Endothelial cell of umbilical vein (primary cell): ENCODE data around the gene MRPL54. TPM values are rescaled to one million over a fixed set of nuclear protein-coding genes. Genes with fewer than 3 reads are reported as not detected.

ENCODE experiments used
- BruUV-seq: library from RNA; stranded (reverse); fragments of 400-500 nt; replicated peaks from 2 replicates; lab custom pipeline; 2021; lab: Mats Ljungman, UMichigan
- CTCF ChIA-PET: fragments of 300-600, 350-600 bp; sonication (Branson Sonifier 250); formaldehyde crosslinking; loops from one replicate; lab custom pipeline; 2021; ENCODE audit warnings: antibody characterized with exemption, inconsistent platforms; lab: Charles Lee
- POLR2A ChIA-PET: fragments of 300-600, 350-600 bp; sonication (Branson Sonifier 250); formaldehyde crosslinking; loops from one replicate; lab custom pipeline; 2021; ENCODE audit warnings: antibody characterized with exemption, inconsistent platforms; lab: Charles Lee
- DNase-seq: peaks from one replicate; pipeline ENCODE4 v3.0.0-alpha.2; 2011; ENCODE audit warnings: low read depth, low spot score
- FAIRE-seq: peaks from 2 replicates; lab custom pipeline; 2011; peaks lifted over from hg19 to GRCh38; lab: Jason Lieb, UNC
- H2AFZ ChIP-seq: 2 replicates; pipeline ENCODE4 v1.6.0; 2012; ENCODE audit warnings: low read depth, low read length, control low read depth, inconsistent platforms
- H3K27ac ChIP-seq: 2 replicates; pipeline ENCODE4 v1.5.1; 2011; ENCODE audit warnings: low read depth, mild to moderate bottlenecking, control low read depth, low read length, moderate library complexity; ENCODE audit not compliant: insufficient read depth
- H3K27me3 ChIP-seq, 2 experiments: 2 replicates each; pipeline versions ENCODE4 v1.6.0 to v1.6.1; 2011; ENCODE audit warnings: low read length in 2 of 2, mixed read lengths in 1 of 2; ENCODE audit not compliant: control insufficient read depth in 2 of 2, insufficient read depth in 2 of 2
- H3K36me3 ChIP-seq, 2 experiments: 2 replicates in 1 of 2; 3 replicates in 1 of 2; pipeline ENCODE4 v1.5.1; 2011; ENCODE audit warnings: low read length in 2 of 2, mild to moderate bottlenecking in 1 of 2, moderate library complexity in 1 of 2; ENCODE audit not compliant: control insufficient read depth in 2 of 2, insufficient read depth in 2 of 2; ENCODE audit errors: extremely low read depth in 1 of 2
- H3K4me1 ChIP-seq: 3 replicates; pipeline ENCODE4 v1.5.1; 2011; ENCODE audit warnings: mild to moderate bottlenecking, low read length; ENCODE audit not compliant: control insufficient read depth, insufficient read depth; ENCODE audit errors: extremely low read depth
- H3K4me2 ChIP-seq: 2 replicates; pipeline ENCODE4 v1.6.1; 2011; ENCODE audit warnings: low read length, control low read depth, mixed read lengths; ENCODE audit not compliant: insufficient read depth
- H3K4me3 ChIP-seq, 3 experiments: fragments of 200-600 bp in 1 of 3; sonication (generic), shearing (Covaris generic) in 1 of 3; replicated peaks in 1 of 3; 2 replicates each; pipeline ENCODE4 v1.5.1; 2011 to 2016; ENCODE audit warnings: control low read depth in 3 of 3, low read length in 3 of 3, mild to moderate bottlenecking in 2 of 3, inconsistent platforms in 1 of 3, low read depth in 1 of 3, moderate library complexity in 1 of 3; ENCODE audit not compliant: insufficient read depth in 1 of 3
- H3K79me2 ChIP-seq: 2 replicates; pipeline ENCODE4 v1.6.0; 2012; ENCODE audit warnings: low read length, inconsistent platforms; ENCODE audit not compliant: control insufficient read depth, insufficient read depth
- H3K9ac ChIP-seq: replicated peaks from 2 replicates; pipeline ENCODE3; 2011; ENCODE audit warnings: low read length, control low read depth; ENCODE audit not compliant: insufficient read depth; ENCODE audit errors: extremely low read depth
- H3K9me1 ChIP-seq: replicated peaks from 3 replicates; pipeline ENCODE4 v1.6.0; 2011; ENCODE audit warnings: mild to moderate bottlenecking, low read length; ENCODE audit not compliant: control insufficient read depth, insufficient read depth; ENCODE audit errors: extremely low read depth
- H3K9me3 ChIP-seq: replicated peaks from 2 replicates; pipeline ENCODE4 v1.5.1; 2012; ENCODE audit warnings: low read length, inconsistent platforms; ENCODE audit not compliant: control insufficient read depth, insufficient read depth
- H4K20me1 ChIP-seq: replicated peaks from 2 replicates; pipeline ENCODE3; 2011; ENCODE audit warnings: mild to moderate bottlenecking, low read length; ENCODE audit not compliant: control insufficient read depth, insufficient read depth; ENCODE audit errors: extremely low read depth
- EZH2 ChIP-seq: IDR thresholded peaks from 2 replicates; pipeline ENCODE4 v1.6.1; 2012; ENCODE audit warnings: borderline replicate concordance, low read depth, mild to moderate bottlenecking, moderate library complexity, low read length, inconsistent platforms; ENCODE audit not compliant: severe bottlenecking
- FOS ChIP-seq: IDR thresholded peaks from 2 replicates; pipeline ENCODE4 v1.6.1; 2011; ENCODE audit warnings: mild to moderate bottlenecking, low read length, moderate library complexity, borderline replicate concordance; ENCODE audit not compliant: insufficient read depth
- JUN ChIP-seq: IDR thresholded peaks from 2 replicates; pipeline ENCODE4 v1.6.1; 2011; ENCODE audit warnings: borderline replicate concordance, low read depth; ENCODE audit not compliant: insufficient read length, insufficient read depth
- MYC ChIP-seq: IDR thresholded peaks from one replicate; pipeline ENCODE4 v1.6.1; 2011; ENCODE audit warnings: mild to moderate bottlenecking, low read depth, low read length
- dilution Hi-C: fragments of 300-500 bp; cut with MboI; formaldehyde crosslinking; loops from one replicate; pipeline ENCODE4 v1.15.0; 2019; ENCODE audit warnings: low sequenced_read_pairs; ENCODE audit not compliant: extremely low pct_ligation_motif_present
- intact Hi-C: fragments of 100-400 bp; cut with micrococcal nuclease; formaldehyde crosslinking; loops from one replicate; pipeline ENCODE4 v1.10.0; 2022
- polyA plus RNA-seq, 4 experiments: library from polyadenylated mRNA; depleted of rRNA in 3 of 4; stranded (reverse) in 3 of 4; unstranded in 1 of 4; fragments of >200 nt; gene quantifications; 2 replicates each; pipeline versions ENCODE4 v1.2.1 to v1.2.3, GENCODE V29; 2011 to 2012; ENCODE audit warnings: missing spikeins in 1 of 4
- total RNA-seq: library from RNA; stranded (reverse); gene quantifications from 2 replicates; pipeline ENCODE4 v1.2.3, GENCODE V29; 2021

MRPL54 gene
- total and polyA plus RNA-seq, 2 donors (not counting 3 experiments of a cell fraction or from before 2014, with no cell fraction given), result 76.3 to 93.1 TPM

DNA sequence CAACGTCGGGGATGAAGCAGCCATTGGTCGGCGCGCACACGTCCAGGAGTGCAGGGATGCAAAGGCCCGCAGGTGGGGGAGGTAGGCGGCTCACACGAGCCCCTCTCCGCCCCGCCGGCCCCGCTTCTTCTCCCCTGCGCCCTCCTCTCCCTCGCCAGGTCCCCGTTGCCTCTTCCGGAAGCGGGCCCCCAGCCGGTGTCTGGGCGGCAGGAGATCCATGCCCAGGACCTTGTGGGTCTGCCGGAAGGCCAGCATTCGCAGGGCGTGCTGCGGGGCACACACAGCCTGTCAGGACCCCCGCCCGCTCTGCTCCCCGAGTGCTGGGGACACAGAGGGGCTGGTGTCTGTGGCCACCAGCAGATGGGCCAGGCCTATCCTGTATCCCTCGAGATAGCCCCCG, 43.4 kb downstream of the MRPL54 start:
- no TSS peak for BruUV-seq
- Histone ChIP-seq H2AFZ (no peak overlapping the region), H3K36me3 (no peaks in the 10 kb centered on the region), H3K9me1 (no peaks in the 10 kb centered on the region), H3K9me3 (no peaks in the 10 kb centered on the region), H3K27ac (no peak overlapping the region), H3K4me1 (no peaks in the 10 kb centered on the region), H3K9ac (no peak overlapping the region), H3K4me3 (no peak overlapping the region), H4K20me1 (no peaks in the 10 kb centered on the region), H3K27me3 (peaks cover 14 to 15% of the 10 kb centered on the region in 2 experiments), H3K4me2 (no peak overlapping the region), H3K79me2 (no peaks in the 10 kb centered on the region)
- CTCF ChIA-PET, result no interaction called here
- intact Hi-C loops, result no loop called here
- FAIRE-seq, result no peak
- dilution Hi-C loops, result no loop called here
- TF ChIP-seq EZH2 (no peak), MYC (no peak), JUN (no peak), FOS (no peak)
- DNase-seq, result no peak
- POLR2A ChIA-PET, result no interaction called here

DNA sequence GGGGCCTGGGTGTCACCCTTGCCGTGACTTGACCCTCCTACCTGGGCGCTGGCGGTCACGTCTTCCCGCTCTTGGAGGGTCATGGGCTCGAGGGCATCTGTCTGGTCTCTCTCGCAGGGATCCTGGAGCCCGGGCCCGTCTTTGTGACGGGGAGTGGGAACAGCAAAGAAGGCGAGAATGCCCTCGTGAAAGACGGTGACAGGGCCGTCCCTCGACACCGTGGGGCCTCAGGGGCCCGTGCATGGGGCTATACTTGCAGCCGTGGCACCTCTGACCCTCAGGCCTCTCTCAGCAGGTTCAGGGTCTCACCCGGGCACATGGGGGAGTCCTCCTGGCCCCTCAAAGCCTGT, 44.6 kb downstream of the MRPL54 start:
- Histone ChIP-seq H3K9me1 (no peaks in the 10 kb centered on the region), H3K79me2 (no peaks in the 10 kb centered on the region), H2AFZ (no peak overlapping the region), H3K27ac (no peak overlapping the region), H4K20me1 (no peaks in the 10 kb centered on the region), H3K9me3 (no peaks in the 10 kb centered on the region), H3K4me3 (no peak overlapping the region), H3K27me3 (peaks cover 2 to 3% of the 10 kb centered on the region in 2 experiments), H3K36me3 (no peaks in the 10 kb centered on the region), H3K4me2 (no peak overlapping the region), H3K4me1 (no peaks in the 10 kb centered on the region), H3K9ac (no peak overlapping the region)
- ChIA-PET POLR2A (no interaction called here), CTCF (no interaction called here)
- TF ChIP-seq FOS (no peak), MYC (no peak), JUN (no peak)
- dilution Hi-C loops (no loop called here), intact Hi-C loops (no loop called here)
- BruUV-seq, result no TSS peak
- DNase-seq, result no peak
- FAIRE-seq, result no peak
